8988T (cell line): ENCODE data around the gene ATP5F1E.

Experiments
- DNase-seq: peaks from one replicate; pipeline ENCODE4 v3.0.0; 2011

ATP5F1E gene

GRCh38 chr20:59032023-59032712 lies at the start of gene ATP5F1E:
ATP5F1E (minus strand) TSS chr20:59032335; CDS start chr20:59032251, 84 bp downstream.
- DNase-seq, result peak; percentile 81

- no peak for DNase-seq
Measured at GRCh38 chr20:59081036-59081435, 48.9 kb upstream of the ATP5F1E start.

- peak; percentile 46 for DNase-seq
Measured at GRCh38 chr20:59078231-59078630, 46.1 kb upstream of the ATP5F1E start.

- no peak for DNase-seq
Measured at GRCh38 chr20:59077705-59078104, 45.6 kb upstream of the ATP5F1E start.

- no peak for DNase-seq
Measured at GRCh38 chr20:59075934-59076508, 43.9 kb upstream of the ATP5F1E start.

- DNase-seq, result no peak
Measured at GRCh38 chr20:59074456-59074855, 42.3 kb upstream of the ATP5F1E start.

GRCh38 chr20:59073582-59073981 lies 41.4 kb upstream of the ATP5F1E start:
- no peak for DNase-seq

GRCh38 chr20:59071216-59071615 lies 39.1 kb upstream of the ATP5F1E start:
- DNase-seq, result no peak

GRCh38 chr20:59069026-59069425 lies 36.9 kb upstream of the ATP5F1E start:
- DNase-seq, result no peak

GRCh38 chr20:59068534-59068933 lies 36.4 kb upstream of the ATP5F1E start:
- no peak for DNase-seq

- no peak for DNase-seq
Measured at GRCh38 chr20:59064214-59064722, 32.1 kb upstream of the ATP5F1E start.

GRCh38 chr20:59063358-59064213 lies 31.5 kb upstream of the ATP5F1E start:
- no peak for DNase-seq

- DNase-seq, result no peak
Measured at GRCh38 chr20:59062081-59062480, 29.9 kb upstream of the ATP5F1E start.

GRCh38 chr20:59055302-59055701 lies 23.2 kb upstream of the ATP5F1E start:
- DNase-seq, result no peak

GRCh38 chr20:59051666-59052185 lies 19.6 kb upstream of the ATP5F1E start:
- no peak for DNase-seq

GRCh38 chr20:59050437-59050836 lies 18.3 kb upstream of the ATP5F1E start:
- no peak for DNase-seq

GRCh38 chr20:59048681-59049030 lies 16.5 kb upstream of the ATP5F1E start:
- DNase-seq, result no peak

- no peak for DNase-seq
Measured at GRCh38 chr20:59047938-59048680, 16.0 kb upstream of the ATP5F1E start.

- DNase-seq, result no peak
Measured at GRCh38 chr20:59046862-59047261, 14.7 kb upstream of the ATP5F1E start.

- DNase-seq, result no peak
Measured at GRCh38 chr20:59044796-59045195, 12.7 kb upstream of the ATP5F1E start.

GRCh38 chr20:59044295-59044694 lies 12.2 kb upstream of the ATP5F1E start:
- DNase-seq, result no peak

GRCh38 chr20:59043698-59044097 lies 11.6 kb upstream of the ATP5F1E start:
- DNase-seq, result no peak
